Frontal cortex (tissue), 4 donors: ENCODE data around the gene ZMYND15. TPM values are rescaled to one million over a fixed set of nuclear protein-coding genes. Genes with fewer than 3 reads are reported as not detected.
A peak's percentile ranks its signal among the peaks of the same experiment; 100 is the strongest.

Experiments
- DNase-seq, 2 donors: peaks; one replicate each; pipeline ENCODE4 v3.0.0; 2012; ENCODE audit warnings: low spot score in 2 of 2
- FAIRE-seq: peaks from 2 replicates; lab custom pipeline; 2012; peaks lifted over from hg19 to GRCh38; lab: Jason Lieb, UNC
- total RNA-seq: library from RNA; depleted of rRNA; stranded (reverse); fragments of >200 nt; gene quantifications from one replicate; pipeline ENCODE4 v1.2.3, GENCODE V29; 2014
- donor health status: control.
- donor health status: control.
- donor health status: control.

Gene ZMYND15
- total RNA-seq, 1 donor from 2014 or later: not detected

GRCh38 chr17:4715063-4715744 lies 24.4 kb upstream of the ZMYND15 start:
- DNase-seq (peak in 1 of 2 donors; percentile 15), FAIRE-seq (no peak)

- no peak for FAIRE-seq
These were observed 23.6 kb upstream of the ZMYND15 start for GRCh38 chr17:4716081-4716480.

GRCh38 chr17:4717791-4718190 lies 21.8 kb upstream of the ZMYND15 start:
- no peak for DNase-seq
- no peak for FAIRE-seq

More at GRCh38 chr17:4716081-4716480, 23.6 kb upstream of the ZMYND15 start:
- DNase-seq: no peak

- no peak for FAIRE-seq
These were observed 21.4 kb upstream of the ZMYND15 start for GRCh38 chr17:4718276-4718675.

GRCh38 chr17:4719146-4719545 lies 20.5 kb upstream of the ZMYND15 start:
- FAIRE-seq: no peak
- DNase-seq: no peak

More at GRCh38 chr17:4718276-4718675, 21.4 kb upstream of the ZMYND15 start:
- no peak for DNase-seq

- FAIRE-seq (no peak), DNase-seq (no peak)
These were observed 19.9 kb upstream of the ZMYND15 start for GRCh38 chr17:4719684-4720221.

- DNase-seq: no peak
- no peak for FAIRE-seq
These were observed 18.8 kb upstream of the ZMYND15 start for GRCh38 chr17:4720787-4721186.

- DNase-seq (no peak), FAIRE-seq (no peak)
These were observed 18.2 kb upstream of the ZMYND15 start for GRCh38 chr17:4721203-4722135.

- DNase-seq: no peak
- no peak for FAIRE-seq
These were observed 16.9 kb upstream of the ZMYND15 start for GRCh38 chr17:4722678-4723240.

GRCh38 chr17:4724650-4725049 lies 15.0 kb upstream of the ZMYND15 start:
- FAIRE-seq (no peak), DNase-seq (no peak)

GRCh38 chr17:4725646-4726310 lies 13.9 kb upstream of the ZMYND15 start:
- FAIRE-seq (no peak), DNase-seq (no peak)

GRCh38 chr17:4728124-4728523 lies 11.5 kb upstream of the ZMYND15 start:
- FAIRE-seq (no peak), DNase-seq (no peak)

GRCh38 chr17:4733073-4733531 lies 6.5 kb upstream of the ZMYND15 start:
- no peak for FAIRE-seq
- no peak for DNase-seq

GRCh38 chr17:4734857-4735475 lies 4.7 kb upstream of the ZMYND15 start:
- DNase-seq: no peak
- FAIRE-seq: no peak

GRCh38 chr17:4735876-4736651 lies 3.6 kb upstream of the ZMYND15 start:
- FAIRE-seq (no peak), DNase-seq (no peak)

- no peak for FAIRE-seq
These were observed 1.2 kb upstream of the ZMYND15 start for GRCh38 chr17:4738136-4739121.

GRCh38 chr17:4740025-4740351 lies 355 bp downstream of the ZMYND15 start:
- FAIRE-seq (no peak), DNase-seq (no peak)

More at GRCh38 chr17:4738136-4739121, 1.2 kb upstream of the ZMYND15 start:
- DNase-seq: peak in 1 of 2 donors; percentile 36
